PC-3 (cell line): Measurements from ENCODE around the gene TTLL10. TPM values are rescaled to one million over a fixed set of nuclear protein-coding genes. Genes with fewer than 3 reads are reported as not detected.

Experiments used
- ATAC-seq: fragments of 200-7000 bp; cut with Tn5 transposase; 2 replicates; pipeline ENCODE4 v1.9.1; 2020; ENCODE audit warnings: mild to moderate bottlenecking, moderate library complexity
- BruUV-seq: library from RNA; stranded (reverse); fragments of 400-500 nt; replicated peaks from 2 replicates; lab custom pipeline; 2021; lab: Mats Ljungman, UMichigan
- CTCF ChIA-PET: fragments of 300-600 bp; sonication (Branson Sonifier 250); formaldehyde crosslinking; loops from one replicate; lab custom pipeline; 2022; ENCODE audit warnings: antibody characterized with exemption; lab: Charles Lee
- POLR2A ChIA-PET: fragments of 300-600 bp; sonication (Branson Sonifier 250); formaldehyde crosslinking; loops from one replicate; lab custom pipeline; 2022; ENCODE audit warnings: antibody characterized with exemption; ENCODE audit not compliant: unreplicated experiment; lab: Charles Lee
- DNase-seq: peaks from one replicate; pipeline ENCODE4 v3.0.0-alpha.2; 2015
- H2AFZ ChIP-seq: fragments of 300-600 bp; sonication (generic); 2 replicates; pipeline ENCODE4 v1.6.0; 2016; ENCODE audit warnings: antibody characterized with exemption, low read length
- H3F3A ChIP-seq: fragments of 300-600 bp; sonication (generic); one replicate; pipeline ENCODE4 v1.6.0; 2017; ENCODE audit warnings: antibody characterized with exemption, low read length, control low read depth, mild to moderate bottlenecking; ENCODE audit not compliant: unreplicated experiment
- H3K27ac ChIP-seq: fragments of 300-600 bp; sonication (generic); 2 replicates; pipeline ENCODE4 v1.5.1; 2016; ENCODE audit warnings: mild to moderate bottlenecking, low read length
- H3K27me3 ChIP-seq: fragments of 300-600 bp; sonication (generic); 2 replicates; pipeline ENCODE4 v1.6.1; 2016; ENCODE audit warnings: low read length, mixed read lengths
- H3K36me3 ChIP-seq: fragments of 300-600 bp; sonication (generic); 2 replicates; pipeline ENCODE4 v1.6.1; 2016; ENCODE audit warnings: low read depth, mixed run types, low read length, mixed read lengths
- H3K4me1 ChIP-seq: fragments of 300-600 bp; sonication (generic); 2 replicates; pipeline ENCODE4 v1.5.1; 2016; ENCODE audit warnings: low read length; ENCODE audit not compliant: insufficient read depth
- H3K4me2 ChIP-seq: fragments of 300-600 bp; sonication (generic); 2 replicates; pipeline ENCODE4 v1.6.0; 2016; ENCODE audit warnings: low read length
- H3K4me3 ChIP-seq: fragments of 300-600 bp; sonication (generic); 2 replicates; pipeline ENCODE4 v1.5.1; 2016; ENCODE audit warnings: mild to moderate bottlenecking, low read length, mixed read lengths
- H3K79me2 ChIP-seq: fragments of 300-600 bp; sonication (generic); 2 replicates; pipeline ENCODE4 v1.6.1; 2017; ENCODE audit warnings: low read length, mixed read lengths
- H3K9ac ChIP-seq: fragments of 300-600 bp; sonication (generic); 2 replicates; pipeline ENCODE4 v1.6.0; 2016; ENCODE audit warnings: mild to moderate bottlenecking, low read length
- H3K9me2 ChIP-seq: fragments of 300-600 bp; sonication (generic); replicated peaks from 2 replicates; pipeline ENCODE4 v1.6.1; 2016; ENCODE audit warnings: mixed run types, low read length, mixed read lengths
- H3K9me3 ChIP-seq: fragments of 300-600 bp; sonication (generic); 2 replicates; pipeline ENCODE4 v1.6.1; 2016; ENCODE audit warnings: low read length, mixed read lengths
- H4K20me1 ChIP-seq: fragments of 300-600 bp; sonication (generic); 2 replicates; pipeline ENCODE4 v1.6.1; 2016; ENCODE audit warnings: low read length, mixed read lengths
- EZH2 ChIP-seq: fragments of 300-600 bp; sonication (generic); IDR thresholded peaks from one replicate; pipeline ENCODE4 v1.6.1; 2017; ENCODE audit warnings: antibody characterized with exemption, mild to moderate bottlenecking, low read length; ENCODE audit not compliant: unreplicated experiment
- EZH2phosphoT487 ChIP-seq: fragments of 300-600 bp; sonication (generic); IDR thresholded peaks from 2 replicates; pipeline ENCODE4 v1.6.1; 2018; ENCODE audit warnings: mild to moderate bottlenecking, antibody characterized with exemption, low read length, borderline replicate concordance
- intact Hi-C: fragments of 100-400 bp; cut with micrococcal nuclease; formaldehyde crosslinking; loops from 2 replicates; pipeline ENCODE4 v1.9.0; 2023
- total RNA-seq: library from RNA; depleted of rRNA; stranded (reverse); fragments of >200 nt; gene quantifications from 2 replicates; pipeline ENCODE4 v1.2.3, GENCODE V29; 2014
- TF ChIP-seq, protein P1 (sequence below): fragments of 300-600 bp; sonication (generic); conservative IDR thresholded peaks from 2 replicates; pipeline ENCODE4 v1.5.1; 2017; ENCODE audit warnings: antibody characterized with exemption, low read depth, mild to moderate bottlenecking, low read length

The TTLL10 gene
- total RNA-seq, 1 experiment from 2014 or later, result 0.36 TPM

DNA sequence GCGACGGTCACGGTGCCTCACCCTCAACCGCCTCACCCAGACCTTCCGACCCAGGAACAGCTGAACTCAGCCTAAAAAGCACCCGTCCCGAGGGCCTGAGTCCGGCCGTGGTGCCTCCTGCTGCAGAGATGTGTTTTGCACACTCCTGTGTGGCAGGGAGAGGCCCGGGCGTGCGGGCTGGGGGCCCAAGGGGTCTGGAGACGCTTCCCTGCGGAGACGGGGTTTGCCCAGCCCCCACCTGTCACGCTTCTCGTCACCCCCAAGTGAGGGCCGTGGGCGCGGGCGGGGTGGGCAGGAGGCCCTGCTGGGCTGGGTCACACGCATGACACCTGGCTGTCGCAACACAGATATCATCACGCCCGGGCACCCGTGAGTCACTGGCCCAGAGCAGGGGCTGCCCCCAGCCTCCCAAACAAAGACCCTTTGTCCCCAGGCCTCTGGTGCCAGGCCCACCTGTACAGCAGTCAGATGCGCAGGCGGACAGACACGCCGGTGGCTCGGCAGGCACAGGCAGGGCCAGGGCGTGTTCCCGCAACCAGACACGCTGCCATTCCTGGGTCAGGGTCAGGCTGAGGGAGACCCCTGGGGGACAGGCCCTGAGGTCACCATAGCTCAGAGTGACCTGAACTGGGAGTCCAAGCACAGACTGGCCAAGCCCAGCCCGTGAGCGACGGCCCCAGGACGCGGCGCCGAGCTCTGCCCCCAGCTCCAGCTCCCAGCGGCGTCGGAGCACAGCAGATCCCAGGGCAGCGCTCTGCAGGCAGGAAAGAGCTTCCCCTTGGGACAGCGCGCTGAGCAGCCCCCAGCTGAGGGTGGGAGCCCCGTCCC lies 64.4 kb downstream of the TTLL10 start:
- Histone ChIP-seq H3K4me2 (peak overlapping the region; percentile 76), H3K4me3 (peak overlapping the region; percentile 39), H3K4me1 (peaks cover 57% of the 10 kb centered on the region), H3K79me2 (peaks cover 27% of the 10 kb centered on the region), H3K27me3 (no peaks in the 10 kb centered on the region), H3K36me3 (no peaks in the 10 kb centered on the region), H3K9me2 (no peaks in the 10 kb centered on the region), H2AFZ (peak overlapping the region; percentile 24; the same call in 1 of the 2 replicates), H3K9me3 (no peaks in the 10 kb centered on the region), H4K20me1 (no peaks in the 10 kb centered on the region), H3F3A (no peaks in the 10 kb centered on the region), H3K27ac (peak overlapping the region; percentile 91), H3K9ac (peak overlapping the region; percentile 71)
- ATAC-seq, result peak; percentile 29
- BruUV-seq, result no TSS peak
- ChIA-PET CTCF (interaction anchor here (0.6 to 0.9 kb wide), 2 partner anchors 56 to 115 kb away, joined by 3 to 4 read pairs; no protein-coding TSS in a partner anchor), POLR2A (interaction anchor here (0.5 kb wide), 1 partner anchor 30 kb away, joined by 3 read pairs; no protein-coding TSS in a partner anchor)
- intact Hi-C loops, result loop anchor here (2.0 to 5.0 kb wide), 2 partner anchors 27 to 54 kb away; no protein-coding TSS in a partner anchor
- peak; percentile 82 for DNase-seq
- TF ChIP-seq EZH2, result no peak
- TF ChIP-seq EZH2phosphoT487, result peak; percentile 90

DNA sequence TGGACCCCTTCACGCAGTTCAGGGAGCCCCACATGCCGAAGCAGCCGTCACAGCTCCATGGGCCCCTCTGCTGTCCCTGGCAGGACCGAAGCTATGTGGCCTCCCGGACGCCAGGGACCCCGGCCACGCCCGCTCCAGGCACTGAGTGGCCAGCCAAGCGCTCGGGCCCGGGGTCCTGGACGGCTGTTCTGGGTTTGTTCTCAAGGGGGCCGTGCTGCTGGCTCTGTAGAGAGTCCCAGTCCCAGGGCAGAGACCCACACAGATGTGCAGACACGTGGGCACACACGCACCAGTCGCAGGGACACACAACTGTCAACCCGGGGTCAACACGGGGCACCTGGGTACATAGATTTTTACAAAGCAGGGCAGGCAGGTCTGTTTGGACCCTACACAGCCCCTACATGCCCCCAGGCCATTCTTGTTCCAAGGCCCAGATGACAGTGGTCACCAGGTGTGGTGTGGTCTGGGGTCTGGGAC lies 65.1 kb downstream of the TTLL10 start:
- POLR2A ChIA-PET, result interaction anchor here (0.6 kb wide), 1 partner anchor 123 kb away, joined by 3 read pairs; the partner anchor contains the start of gene C1orf159
- H3K27me3 ChIP-seq, result no peaks in the 10 kb centered on the region
- H3K9me2 ChIP-seq, result no peaks in the 10 kb centered on the region
- H2AFZ ChIP-seq, result no peak overlapping the region
- no TSS peak for BruUV-seq
- no peaks in the 10 kb centered on the region for H3F3A ChIP-seq
- H3K9ac ChIP-seq, result peak overlapping the region; percentile 43
- no peak for ATAC-seq
- intact Hi-C loops, result loop anchor here (2.0 to 5.0 kb wide), 2 partner anchors 26 to 54 kb away; no protein-coding TSS in a partner anchor
- H3K4me3 ChIP-seq, result no peak overlapping the region
- no peaks in the 10 kb centered on the region for H3K9me3 ChIP-seq
- H3K79me2 ChIP-seq, result peaks cover 20% of the 10 kb centered on the region
- H3K27ac ChIP-seq, result peak overlapping the region; percentile 91
- no peaks in the 10 kb centered on the region for H4K20me1 ChIP-seq
- TF ChIP-seq, protein P1, sequence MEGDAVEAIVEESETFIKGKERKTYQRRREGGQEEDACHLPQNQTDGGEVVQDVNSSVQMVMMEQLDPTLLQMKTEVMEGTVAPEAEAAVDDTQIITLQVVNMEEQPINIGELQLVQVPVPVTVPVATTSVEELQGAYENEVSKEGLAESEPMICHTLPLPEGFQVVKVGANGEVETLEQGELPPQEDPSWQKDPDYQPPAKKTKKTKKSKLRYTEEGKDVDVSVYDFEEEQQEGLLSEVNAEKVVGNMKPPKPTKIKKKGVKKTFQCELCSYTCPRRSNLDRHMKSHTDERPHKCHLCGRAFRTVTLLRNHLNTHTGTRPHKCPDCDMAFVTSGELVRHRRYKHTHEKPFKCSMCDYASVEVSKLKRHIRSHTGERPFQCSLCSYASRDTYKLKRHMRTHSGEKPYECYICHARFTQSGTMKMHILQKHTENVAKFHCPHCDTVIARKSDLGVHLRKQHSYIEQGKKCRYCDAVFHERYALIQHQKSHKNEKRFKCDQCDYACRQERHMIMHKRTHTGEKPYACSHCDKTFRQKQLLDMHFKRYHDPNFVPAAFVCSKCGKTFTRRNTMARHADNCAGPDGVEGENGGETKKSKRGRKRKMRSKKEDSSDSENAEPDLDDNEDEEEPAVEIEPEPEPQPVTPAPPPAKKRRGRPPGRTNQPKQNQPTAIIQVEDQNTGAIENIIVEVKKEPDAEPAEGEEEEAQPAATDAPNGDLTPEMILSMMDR, result no peak
- no peak for TF ChIP-seq EZH2phosphoT487
- TF ChIP-seq EZH2, result no peak
- H3K4me1 ChIP-seq, result peaks cover 50% of the 10 kb centered on the region
- CTCF ChIA-PET, result interaction anchor here (1.7 kb wide), 1 partner anchor 26 kb away, joined by 4 read pairs; no protein-coding TSS in a partner anchor
- no peak for DNase-seq
- no peaks in the 10 kb centered on the region for H3K36me3 ChIP-seq
- peak overlapping the region; percentile 76; the same call in 1 of the 2 replicates for H3K4me2 ChIP-seq

DNA sequence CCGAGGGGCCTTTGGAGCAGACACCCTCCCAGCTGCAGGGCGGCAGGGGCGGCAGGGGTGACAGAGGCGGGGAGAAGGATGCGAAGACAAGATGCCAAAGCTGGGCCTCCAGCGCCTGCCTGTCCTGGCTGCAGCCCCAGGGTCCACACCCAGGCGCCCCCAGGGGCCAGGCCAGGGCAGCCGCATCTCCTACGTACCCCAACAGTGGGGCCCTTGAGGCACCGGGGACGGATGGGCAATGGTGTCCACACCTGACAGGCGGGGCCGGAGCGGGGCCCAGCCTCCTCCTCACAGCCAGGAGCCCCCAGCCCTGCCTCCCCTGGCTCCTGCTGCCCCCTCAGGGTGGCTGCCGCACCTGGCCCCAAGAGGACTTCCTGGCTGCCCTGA lies 65.5 kb downstream of the TTLL10 start:
- Histone ChIP-seq H3K27me3 (no peaks in the 10 kb centered on the region), H3K9me2 (no peaks in the 10 kb centered on the region), H2AFZ (no peak overlapping the region), H3F3A (no peaks in the 10 kb centered on the region), H3K36me3 (no peaks in the 10 kb centered on the region), H3K9me3 (no peaks in the 10 kb centered on the region), H3K27ac (peak overlapping the region; percentile 91), H3K9ac (peak overlapping the region; percentile 43; the same call in 1 of the 2 replicates), H3K4me1 (peaks cover 46% of the 10 kb centered on the region), H4K20me1 (no peaks in the 10 kb centered on the region), H3K4me3 (no peak overlapping the region), H3K4me2 (peak overlapping the region; percentile 39), H3K79me2 (peaks cover 15% of the 10 kb centered on the region)
- DNase-seq (no peak), ATAC-seq (no peak)
- CTCF ChIA-PET, result interaction anchor here (1.7 kb wide), 1 partner anchor 26 kb away, joined by 4 read pairs; no protein-coding TSS in a partner anchor
- intact Hi-C loops, result loop anchor here (2.0 to 5.0 kb wide), 2 partner anchors 26 to 53 kb away; no protein-coding TSS in a partner anchor
- TF ChIP-seq EZH2phosphoT487 (no peak), EZH2 (no peak)
- TF ChIP-seq, protein P1, result no peak; the same call in none of the 2 replicates
- BruUV-seq, result no TSS peak
- POLR2A ChIA-PET, result interaction anchor here (0.6 kb wide), 1 partner anchor 123 kb away, joined by 3 read pairs; the partner anchor contains the start of gene C1orf159
